Mononuclear cell (primary cell): Measurements from ENCODE around the gene TRIM4. TPM values are rescaled to one million over a fixed set of nuclear protein-coding genes. Genes with fewer than 3 reads are reported as not detected.

ENCODE experiments used
- H3K27me3 ChIP-seq: 2 replicates; pipeline ENCODE4 v1.6.0; 2011; ENCODE audit warnings: low read length, control low read depth; ENCODE audit not compliant: insufficient read depth
- H3K4me1 ChIP-seq: 2 replicates; pipeline ENCODE4 v1.5.1; 2011; ENCODE audit warnings: mild to moderate bottlenecking, low read length, control low read depth; ENCODE audit not compliant: insufficient read depth
- H3K4me3 ChIP-seq: 2 replicates; pipeline ENCODE4 v1.5.1; 2011; ENCODE audit warnings: mild to moderate bottlenecking, low read length, moderate library complexity
- H3K9me3 ChIP-seq: 2 replicates; pipeline ENCODE4 v1.5.1; 2011; ENCODE audit warnings: low read depth, mild to moderate bottlenecking, control low read depth, low read length
- total RNA-seq: library from RNA; depleted of rRNA; stranded (reverse); fragments of >200 nt; gene quantifications from one replicate; pipeline ENCODE4 v1.2.3, GENCODE V29; 2012

Gene TRIM4
- total RNA-seq, 1 donor = 23.2 TPM

DNA sequence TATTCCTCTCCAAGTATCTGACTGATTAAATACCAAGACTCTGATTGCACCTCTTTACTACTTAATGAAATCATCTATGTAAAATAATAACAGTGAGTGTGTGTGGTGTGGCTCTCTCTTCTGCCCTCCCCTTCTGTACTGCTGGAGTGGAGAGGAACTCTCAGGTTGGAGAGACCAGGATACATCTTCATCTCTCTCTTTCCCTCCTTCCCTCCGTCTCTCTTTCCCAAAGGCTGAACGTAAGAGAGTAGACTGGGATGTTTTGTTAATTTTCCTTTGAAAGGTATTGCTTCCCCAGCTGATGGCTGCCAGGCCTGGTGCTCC lies 10.4 kb upstream of the TRIM4 start:
- H3K4me3 ChIP-seq = no peak overlapping the region
- no peaks in the 10 kb centered on the region for H3K9me3 ChIP-seq
- peaks cover 20% of the 10 kb centered on the region for H3K27me3 ChIP-seq
- peaks cover 12% of the 10 kb centered on the region for H3K4me1 ChIP-seq

GRCh38 chr7:99928994-99929729 lies 9.8 kb upstream of the TRIM4 start, which contains the start of gene GJC3:
GJC3 (minus strand) TSS chr7:99929620; CDS start chr7:99929620, 0 bp downstream.
- no peaks in the 10 kb centered on the region for H3K9me3 ChIP-seq
- H3K4me1 ChIP-seq = peaks cover 12% of the 10 kb centered on the region
- H3K27me3 ChIP-seq = peaks cover 20% of the 10 kb centered on the region
- no peak within 1 kb of the TSS for H3K4me3 ChIP-seq

DNA sequence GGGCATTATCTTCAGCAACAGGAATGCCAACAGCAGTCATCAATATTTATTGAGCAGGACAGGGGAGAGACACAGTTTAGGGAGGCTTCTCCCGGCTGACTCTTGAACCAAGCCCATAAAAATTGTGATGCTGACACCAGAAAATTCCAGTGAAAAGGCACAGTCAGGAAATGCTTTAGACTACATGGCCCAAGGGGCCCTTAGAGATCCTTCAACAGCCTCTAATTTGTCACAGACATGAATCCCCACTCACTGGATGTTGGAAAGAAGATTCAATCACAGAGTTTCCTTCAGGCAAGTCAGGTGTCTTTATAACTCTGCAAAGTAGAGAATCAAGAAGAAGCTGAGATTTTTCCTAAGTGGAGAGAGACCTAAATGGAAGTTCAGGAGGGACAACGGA lies 8.9 kb upstream of the TRIM4 start:
- Histone ChIP-seq H3K4me3 (no peak overlapping the region), H3K27me3 (peaks cover 20% of the 10 kb centered on the region), H3K9me3 (no peaks in the 10 kb centered on the region), H3K4me1 (peaks cover 12% of the 10 kb centered on the region)

DNA sequence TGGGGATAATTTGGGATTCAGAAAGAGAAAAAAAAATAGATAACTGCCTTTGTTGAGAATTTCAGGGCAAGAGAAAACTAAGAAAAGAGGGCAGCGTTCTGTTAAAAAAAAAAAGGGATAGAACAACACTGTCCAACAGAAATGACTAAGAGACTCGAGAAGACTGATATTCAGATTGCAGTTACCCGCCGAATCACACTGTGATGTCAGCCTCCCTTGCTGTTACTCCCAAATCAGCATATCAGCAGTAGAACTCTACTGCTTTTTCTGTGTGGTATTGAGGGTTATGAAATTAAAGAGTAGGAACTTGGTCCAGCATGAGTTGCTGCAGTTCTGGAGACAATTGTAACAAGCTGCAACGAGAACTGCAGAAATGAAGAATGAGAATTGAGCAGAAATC lies 8.2 kb upstream of the TRIM4 start:
- peaks cover 12% of the 10 kb centered on the region for H3K4me1 ChIP-seq
- H3K9me3 ChIP-seq = no peaks in the 10 kb centered on the region
- no peak overlapping the region for H3K4me3 ChIP-seq
- H3K27me3 ChIP-seq = peaks cover 20% of the 10 kb centered on the region

- Histone ChIP-seq H3K27me3 (peaks cover 20% of the 10 kb centered on the region), H3K4me1 (peaks cover 12% of the 10 kb centered on the region), H3K9me3 (no peaks in the 10 kb centered on the region), H3K4me3 (no peak overlapping the region)
Measured at GRCh38 chr7:99926321-99926720, 7.0 kb upstream of the TRIM4 start.

DNA sequence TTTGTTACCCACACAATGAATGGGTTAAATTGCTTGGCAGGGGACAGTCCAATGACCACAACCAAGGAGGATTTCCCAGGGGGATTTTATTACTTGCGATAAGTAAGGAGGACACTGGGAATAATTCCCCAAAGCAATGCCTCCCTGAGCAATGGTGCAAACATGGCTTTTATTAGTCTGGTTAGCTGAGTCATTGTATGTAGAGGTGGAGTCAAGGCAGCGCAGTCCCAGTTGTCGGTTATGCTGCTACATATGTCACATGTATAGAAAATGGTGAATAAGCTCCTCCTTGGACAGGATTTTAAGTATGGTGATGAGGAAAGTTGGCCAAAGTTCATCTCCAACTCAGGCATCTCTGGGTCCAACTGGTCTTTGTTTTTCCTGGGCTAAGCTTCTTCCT lies 3.9 kb upstream of the TRIM4 start:
- H3K4me3 ChIP-seq = no peak overlapping the region
- H3K27me3 ChIP-seq = peaks cover 15% of the 10 kb centered on the region
- H3K4me1 ChIP-seq = peaks cover 15% of the 10 kb centered on the region
- H3K9me3 ChIP-seq = no peaks in the 10 kb centered on the region

DNA sequence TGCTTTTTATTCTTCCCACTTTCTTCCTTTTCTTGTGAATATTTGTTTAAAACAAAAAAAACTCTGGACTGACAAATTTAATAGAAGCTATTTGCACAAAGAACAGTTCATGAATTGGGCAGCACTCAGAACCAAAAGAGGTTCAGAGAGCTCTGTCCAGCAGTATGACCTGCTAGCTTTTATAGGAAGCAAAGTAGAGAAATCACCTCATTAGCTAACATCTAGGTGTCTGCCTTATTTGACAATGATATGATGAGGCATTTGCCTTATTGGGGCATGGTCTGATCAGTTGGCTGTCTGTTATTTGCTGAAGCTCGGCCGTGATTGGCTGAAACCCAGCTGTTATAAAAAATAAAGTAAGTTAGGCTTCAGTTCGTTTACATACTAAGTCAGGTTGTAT lies 819 bp upstream of the TRIM4 start:
- H3K4me3 ChIP-seq = peak overlapping the region; percentile 87

DNA sequence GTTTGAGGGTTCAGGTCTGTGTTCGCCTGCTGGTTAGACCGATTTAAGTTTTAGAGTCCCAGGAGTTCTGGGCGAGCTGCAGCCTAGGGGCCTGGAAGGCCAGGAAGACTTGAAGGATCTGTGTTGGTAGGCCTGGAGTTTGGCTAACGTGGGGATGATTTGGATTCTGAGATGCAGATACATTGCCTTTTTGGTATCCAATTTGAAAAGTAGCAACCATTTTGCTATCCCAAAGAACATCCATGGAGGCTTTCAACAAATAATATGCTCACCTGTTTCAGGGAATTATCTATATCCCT lies 433 bp upstream of the TRIM4 start:
- H3K9me3 ChIP-seq = no peaks in the 10 kb centered on the region
- H3K4me1 ChIP-seq = peaks cover 39% of the 10 kb centered on the region
- peak overlapping the region; percentile 87 for H3K4me3 ChIP-seq
- H3K27me3 ChIP-seq = no peaks in the 10 kb centered on the region

More for the DNA sequence above, 819 bp upstream of the TRIM4 start:
- Histone ChIP-seq H3K4me1 (peaks cover 39% of the 10 kb centered on the region), H3K9me3 (no peaks in the 10 kb centered on the region), H3K27me3 (no peaks in the 10 kb centered on the region)

GRCh38 chr7:99910976-99911375 lies 8.4 kb downstream of the TRIM4 start:
- Histone ChIP-seq H3K9me3 (no peaks in the 10 kb centered on the region), H3K4me1 (peaks cover 16% of the 10 kb centered on the region), H3K4me3 (no peak overlapping the region), H3K27me3 (no peaks in the 10 kb centered on the region)

DNA sequence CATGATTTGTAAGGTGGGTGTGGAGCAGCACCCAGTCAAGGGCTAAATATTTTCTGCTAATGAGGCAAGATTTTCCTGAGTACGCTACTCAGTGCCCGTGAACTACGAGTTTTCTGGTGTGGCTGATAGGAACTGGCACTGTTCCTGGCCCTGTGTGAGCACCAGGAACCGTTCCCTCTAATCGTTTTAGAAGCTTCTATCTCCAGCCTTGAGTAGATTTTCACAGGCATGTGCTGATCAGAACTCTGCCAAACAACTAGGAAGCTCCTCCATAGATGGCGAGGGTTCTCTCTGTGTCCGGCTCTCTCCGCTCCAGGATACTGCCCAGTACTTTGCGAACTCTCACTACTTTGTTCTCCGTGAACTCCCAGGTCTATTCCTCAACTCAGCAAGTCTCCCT lies 17.7 kb downstream of the TRIM4 start:
- Histone ChIP-seq H3K9me3 (no peaks in the 10 kb centered on the region), H3K4me1 (peaks cover 5% of the 10 kb centered on the region), H3K4me3 (no peak overlapping the region), H3K27me3 (no peaks in the 10 kb centered on the region)

- Histone ChIP-seq H3K4me3 (no peak overlapping the region), H3K9me3 (no peaks in the 10 kb centered on the region), H3K27me3 (no peaks in the 10 kb centered on the region), H3K4me1 (peaks cover 5% of the 10 kb centered on the region)
Measured at GRCh38 chr7:99899830-99900519, 19.4 kb downstream of the TRIM4 start.

GRCh38 chr7:99898836-99899235 lies 20.5 kb downstream of the TRIM4 start:
- Histone ChIP-seq H3K4me1 (peaks cover 5% of the 10 kb centered on the region), H3K9me3 (no peaks in the 10 kb centered on the region), H3K27me3 (no peaks in the 10 kb centered on the region), H3K4me3 (no peak overlapping the region)

- peaks cover 5% of the 10 kb centered on the region for H3K4me1 ChIP-seq
- H3K27me3 ChIP-seq = no peaks in the 10 kb centered on the region
- no peak overlapping the region for H3K4me3 ChIP-seq
- no peaks in the 10 kb centered on the region for H3K9me3 ChIP-seq
Measured at GRCh38 chr7:99898023-99898357, 21.3 kb downstream of the TRIM4 start.

- peaks cover 5% of the 10 kb centered on the region for H3K4me1 ChIP-seq
- no peaks in the 10 kb centered on the region for H3K27me3 ChIP-seq
- H3K9me3 ChIP-seq = no peaks in the 10 kb centered on the region
- no peak overlapping the region for H3K4me3 ChIP-seq
Measured at GRCh38 chr7:99897322-99898022, 21.9 kb downstream of the TRIM4 start.

DNA sequence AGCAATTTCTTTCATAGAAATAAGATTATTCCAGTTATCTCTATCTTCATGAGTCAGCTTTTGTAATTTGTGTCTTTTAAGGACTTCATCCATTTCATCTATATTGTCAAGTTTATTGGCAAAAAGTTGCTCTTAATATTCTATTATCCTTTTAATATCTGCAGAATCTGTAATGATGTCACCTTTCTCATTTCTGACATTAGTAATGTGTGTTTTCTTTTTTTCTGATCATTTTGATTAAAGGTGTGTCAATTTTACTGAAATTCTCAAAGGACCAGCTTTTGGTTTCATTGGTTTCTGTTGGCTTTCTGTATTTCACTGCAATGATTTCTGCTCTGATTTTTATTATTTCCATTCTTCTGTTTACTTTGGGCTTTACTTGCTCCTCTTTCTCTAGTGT lies 24.6 kb downstream of the TRIM4 start:
- Histone ChIP-seq H3K4me1 (peaks cover 5% of the 10 kb centered on the region), H3K27me3 (no peaks in the 10 kb centered on the region), H3K4me3 (no peak overlapping the region), H3K9me3 (no peaks in the 10 kb centered on the region)

DNA sequence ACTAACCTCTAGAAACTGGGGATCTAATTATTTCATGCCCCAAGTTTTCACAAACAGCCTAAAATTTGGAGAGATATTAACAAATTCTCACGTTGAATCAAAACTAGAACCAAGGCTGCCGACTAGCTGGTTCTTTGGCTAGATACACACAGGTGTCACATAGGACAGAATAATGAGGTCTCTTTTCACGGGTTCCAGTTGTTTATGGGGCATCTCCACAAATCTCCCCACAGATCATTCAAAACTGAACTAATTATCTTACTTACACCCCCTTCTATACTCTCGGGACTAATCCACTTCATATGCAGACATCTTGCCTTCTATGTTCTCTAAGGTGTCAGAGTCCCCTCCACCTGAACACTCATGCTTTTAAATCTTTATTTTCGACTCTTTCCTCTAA lies 26.1 kb downstream of the TRIM4 start:
- no peaks in the 10 kb centered on the region for H3K27me3 ChIP-seq
- H3K4me3 ChIP-seq = no peak overlapping the region
- H3K4me1 ChIP-seq = peaks cover 5% of the 10 kb centered on the region
- H3K9me3 ChIP-seq = no peaks in the 10 kb centered on the region
